SK-N-SH (cell line): Measurements from ENCODE around the gene NCAPD3. TPM values are rescaled to one million over a fixed set of nuclear protein-coding genes. Genes with fewer than 3 reads are reported as not detected.

Experiments
- CTCF ChIA-PET: fragments of 300-600, 350-600 bp; formaldehyde crosslinking; extraction: SDS; loops from one replicate; lab custom pipeline; 2021; lab: Yijun Ruan, JAX
- POLR2A ChIA-PET: fragments of 350-600 bp; sonication (Branson Sonifier 250); formaldehyde crosslinking; extraction: SDS; loops from one replicate; lab custom pipeline; 2020; ENCODE audit warnings: antibody characterized with exemption, inconsistent platforms; lab: Yijun Ruan, JAX
- DNase-seq: peaks from one replicate; pipeline ENCODE4 v3.0.0; 2012
- H2AFZ ChIP-seq: fragments of 200-600 bp; sonication (generic); 2 replicates; pipeline ENCODE4 v1.8.1; 2016; ENCODE audit warnings: antibody characterized with exemption, mild to moderate bottlenecking, low read depth
- H3F3A ChIP-seq: fragments of 200-600 bp; sonication (generic); replicated peaks from 2 replicates; pipeline ENCODE3; 2016; ENCODE audit warnings: antibody characterized with exemption, mild to moderate bottlenecking; ENCODE audit not compliant: insufficient read depth
- H3K27ac ChIP-seq, 2 experiments: fragments of 200-500 bp in 1 of 2; fragments of 200-600 bp in 1 of 2; sonication (Bioruptor generic) in 1 of 2; sonication (generic), shearing (Covaris generic) in 1 of 2; 2 replicates each; pipeline versions ENCODE4 v1.5.1 to v1.6.1; 2014 to 2016; ENCODE audit warnings: low read depth in 2 of 2, inconsistent platforms in 1 of 2, low read length in 1 of 2, mild to moderate bottlenecking in 1 of 2, mixed read lengths in 1 of 2
- H3K27me3 ChIP-seq: fragments of 200-600 bp; sonication (generic), shearing (Covaris generic); 2 replicates; pipeline ENCODE4 v1.6.1; 2016; ENCODE audit warnings: mixed run types; ENCODE audit not compliant: insufficient read depth
- H3K36me3 ChIP-seq, 2 experiments: fragments of 200-500 bp in 1 of 2; fragments of 200-600 bp in 1 of 2; sonication (Bioruptor generic) in 1 of 2; sonication (generic) in 1 of 2; replicated peaks in 1 of 2; 2 replicates each; pipeline versions ENCODE3 to v1.5.1; 2014 to 2016; ENCODE audit warnings: low read length in 1 of 2, mild to moderate bottlenecking in 1 of 2; ENCODE audit not compliant: insufficient read depth in 2 of 2, control insufficient read depth in 1 of 2
- H3K4me1 ChIP-seq, 2 experiments: fragments of 200-500 bp in 1 of 2; fragments of 200-600 bp in 1 of 2; sonication (Bioruptor generic) in 1 of 2; sonication (generic), shearing (Covaris generic) in 1 of 2; 2 replicates each; pipeline versions ENCODE4 v1.5.1 to v1.6.1; 2014 to 2016; ENCODE audit warnings: low read depth in 1 of 2, low read length in 1 of 2, mixed run types in 1 of 2; ENCODE audit not compliant: insufficient read depth in 2 of 2, control insufficient read depth in 1 of 2
- H3K4me2 ChIP-seq: fragments of 200-600 bp; sonication (generic), shearing (Covaris generic); 2 replicates; pipeline ENCODE4 v1.6.1; 2017; ENCODE audit warnings: mixed run types
- H3K4me3 ChIP-seq, 2 experiments: fragments of 200-500 bp in 1 of 2; fragments of 200-600 bp in 1 of 2; sonication (Bioruptor generic) in 1 of 2; sonication (generic), shearing (Covaris generic) in 1 of 2; 2 replicates each; pipeline versions ENCODE4 v1.5.1 to v1.8.1; 2014 to 2016; ENCODE audit warnings: low read depth in 2 of 2, inconsistent platforms in 1 of 2, low read length in 1 of 2, mild to moderate bottlenecking in 1 of 2, mixed read lengths in 1 of 2, moderate library complexity in 1 of 2
- H3K79me2 ChIP-seq: fragments of 200-600 bp; sonication (generic); 2 replicates; pipeline ENCODE4 v1.8.1; 2017; ENCODE audit warnings: mild to moderate bottlenecking; ENCODE audit not compliant: insufficient read depth
- H3K9ac ChIP-seq: fragments of 200-600 bp; sonication (generic); 2 replicates; pipeline ENCODE4 v1.6.1; 2017; ENCODE audit warnings: mixed run types
- H3K9me2 ChIP-seq: fragments of 200-600 bp; sonication (generic); 2 replicates; pipeline ENCODE4 v1.6.1; 2017; ENCODE audit warnings: mixed run types
- H3K9me3 ChIP-seq: fragments of 200-600 bp; sonication (generic); 2 replicates; pipeline ENCODE4 v1.6.1; 2017; ENCODE audit warnings: mixed run types, mild to moderate bottlenecking, moderate library complexity
- H4K20me1 ChIP-seq: fragments of 200-600 bp; sonication (generic); 2 replicates; pipeline ENCODE4 v1.6.1; 2017; ENCODE audit warnings: mild to moderate bottlenecking, mixed run types; ENCODE audit not compliant: insufficient read depth
- CTCF ChIP-seq: fragments of 200-600 bp; sonication (generic); IDR thresholded peaks from 2 replicates; pipeline ENCODE4 v1.6.1; 2017; ENCODE audit warnings: antibody characterized with exemption, mild to moderate bottlenecking, moderate library complexity
- ELF1 ChIP-seq: IDR thresholded peaks from 2 replicates; pipeline ENCODE4 v1.4.0; 2012
- EP300 ChIP-seq, 2 experiments: IDR thresholded peaks; 2 replicates each; pipeline versions ENCODE4 v1.4.0 to v1.6.1; 2012; ENCODE audit warnings: borderline replicate concordance in 1 of 2, low read depth in 1 of 2, low read length in 1 of 2
- EZH2phosphoT487 ChIP-seq: fragments of 200-600 bp; sonication (generic); IDR thresholded peaks from 2 replicates; pipeline ENCODE4 v1.6.1; 2017; ENCODE audit warnings: low read depth, mixed run types, mild to moderate bottlenecking, antibody characterized with exemption, moderate library complexity, borderline replicate concordance
- FOSL2 ChIP-seq: IDR thresholded peaks from 2 replicates; pipeline ENCODE4 v1.4.0; 2012; ENCODE audit warnings: low read depth, mild to moderate bottlenecking, moderate library complexity, borderline replicate concordance
- FOXM1 ChIP-seq: IDR thresholded peaks from 2 replicates; pipeline ENCODE4 v1.4.0; 2012; ENCODE audit warnings: low read depth, mild to moderate bottlenecking
- GATA2 ChIP-seq: sonication (generic); formaldehyde crosslinking; IDR thresholded peaks from 2 replicates; pipeline ENCODE4 v1.5.0; 2020; ENCODE audit warnings: mild to moderate bottlenecking, missing genetic modification reagents
- JUND ChIP-seq: IDR thresholded peaks from 2 replicates; pipeline ENCODE4 v1.4.0; 2012
- MEF2A ChIP-seq: IDR thresholded peaks from 2 replicates; pipeline ENCODE4 v1.4.0; 2012; ENCODE audit warnings: low read depth, borderline replicate concordance
- MXI1 ChIP-seq: IDR thresholded peaks from 2 replicates; pipeline ENCODE4 v1.6.1; 2012; ENCODE audit warnings: mild to moderate bottlenecking, low read depth, low read length, improper control_type of control experiment
- NRF1 ChIP-seq: IDR thresholded peaks from 2 replicates; pipeline ENCODE4 v1.6.1; 2012; ENCODE audit warnings: low read depth, mild to moderate bottlenecking, low read length
- REST ChIP-seq: IDR thresholded peaks from 2 replicates; pipeline ENCODE4 v1.6.1; 2012; ENCODE audit warnings: mild to moderate bottlenecking, low read depth, low read length, moderate library complexity
- TAF1 ChIP-seq: IDR thresholded peaks from 2 replicates; pipeline ENCODE4 v1.6.1; 2012; ENCODE audit warnings: low read depth, mild to moderate bottlenecking, low read length, moderate library complexity, borderline replicate concordance
- TCF12 ChIP-seq: IDR thresholded peaks from 2 replicates; pipeline ENCODE4 v1.4.0; 2012
- TEAD4 ChIP-seq: IDR thresholded peaks from 2 replicates; pipeline ENCODE4 v1.4.0; 2012; ENCODE audit warnings: mild to moderate bottlenecking, borderline replicate concordance; ENCODE audit not compliant: insufficient read depth
- USF1 ChIP-seq: IDR thresholded peaks from 2 replicates; pipeline ENCODE4 v1.4.0; 2012; ENCODE audit warnings: low read depth, borderline replicate concordance
- USF2 ChIP-seq: fragments of 150-350 bp; IDR thresholded peaks from 2 replicates; pipeline ENCODE4 v1.6.1; 2017; ENCODE audit warnings: antibody characterized with exemption, low read length, low read depth, borderline replicate concordance
- WGBS: methylation state at CpG from one replicate; pipeline ENCODE4 v1.1.6; 2017; ENCODE audit warnings: low lambda C conversion rate; 5-methylcytosine and 5-hydroxymethylcytosine counted together
- polyA plus RNA-seq, 3 experiments: library from polyadenylated mRNA; depleted of rRNA; stranded (reverse); fragments of >200 nt; gene quantifications; 2 replicates each; pipeline ENCODE4 v1.2.3, GENCODE V29; 2012

Gene NCAPD3
- polyA plus RNA-seq, 1 of the 3 experiments (the other 2 are of a cell fraction), result 19.5 TPM

- no peak for TF ChIP-seq FOXM1
- no peak for TF ChIP-seq ELF1
- no peak for TF ChIP-seq CTCF
- no peak for TF ChIP-seq TAF1
- TF ChIP-seq JUND, result no peak
- TF ChIP-seq MEF2A, result no peak
- TF ChIP-seq GATA2 (CRISPR knock-in tag), result no peak
- no peak for TF ChIP-seq TEAD4
- TF ChIP-seq NRF1, result no peak
- no peak for TF ChIP-seq USF1
- no peak for TF ChIP-seq EZH2phosphoT487
- TF ChIP-seq FOSL2, result no peak
- no peak for TF ChIP-seq EP300 (IDR thresholded peaks at IDR 0.05; ENCODE audit: borderline replicate concordance in 1 of 2, low read depth in 1 of 2, low read length in 1 of 2)
- ChIA-PET CTCF (no interaction called here), POLR2A (no interaction called here)
- Histone ChIP-seq H3K9me2 (no peaks in the 10 kb centered on the region), H2AFZ (no peak overlapping the region), H3K4me3 (no peak overlapping the region), H3K79me2 (no peaks in the 10 kb centered on the region), H3K9ac (no peak overlapping the region), H3K9me3 (no peaks in the 10 kb centered on the region), H3K4me1 (no peaks in the 10 kb centered on the region; a peak in 1 of 4 replicates), H3F3A (no peaks in the 10 kb centered on the region), H3K27me3 (0 out of 2 replicates have a peak, but pooled peaks cover 4% of the 10 kb centered on the region), H3K36me3 (peaks cover 3 to 27% of the 10 kb centered on the region in 2 experiments), H3K27ac (no peak overlapping the region), H3K4me2 (no peak overlapping the region), H4K20me1 (no peaks in the 10 kb centered on the region)
- no peak for DNase-seq
- 56% methylated on average over 3 of the region's 3 CpGs for WGBS
Observed at GRCh38 chr11:134266841-134267251, 43.1 kb upstream of the NCAPD3 start.

- no peaks in the 10 kb centered on the region for H3K9me2 ChIP-seq
- 87% methylated on average over 5 of the region's 5 CpGs for WGBS
- H3K4me1 ChIP-seq, result no peaks in the 10 kb centered on the region; a peak in 1 of 4 replicates
- no peaks in the 10 kb centered on the region for H3K9me3 ChIP-seq
- peaks cover 3 to 31% of the 10 kb centered on the region in 2 experiments for H3K36me3 ChIP-seq
- H3F3A ChIP-seq, result no peaks in the 10 kb centered on the region
- ChIA-PET CTCF (no interaction called here), POLR2A (no interaction called here)
- no peak for DNase-seq
- no peak overlapping the region for H3K27ac ChIP-seq
- no peaks in the 10 kb centered on the region for H3K79me2 ChIP-seq
- H3K4me2 ChIP-seq, result no peak overlapping the region
- no peak overlapping the region for H3K4me3 ChIP-seq
- no peak overlapping the region for H2AFZ ChIP-seq
- no peaks in the 10 kb centered on the region for H4K20me1 ChIP-seq
- no peak overlapping the region for H3K9ac ChIP-seq
- H3K27me3 ChIP-seq, result 0 out of 2 replicates have a peak, but pooled peaks cover under 1% of the 10 kb centered on the region
- TF ChIP-seq CTCF, result no peak
- TF ChIP-seq USF1, result no peak
- no peak for TF ChIP-seq JUND
- no peak for TF ChIP-seq TCF12
- no peak for TF ChIP-seq MXI1
- no peak for TF ChIP-seq MEF2A
- TF ChIP-seq REST, result no peak
- TF ChIP-seq USF2, result no peak
- no peak for TF ChIP-seq NRF1
Observed at GRCh38 chr11:134266440-134266839, 42.7 kb upstream of the NCAPD3 start.
